Hematopoietic multipotent progenitor cell treated with erythropoietin and hydrocortisone succinate and interleukin-3 and kit ligand, for 17 days (in vitro differentiated cells): ENCODE measurements around the gene SERTM1.

ENCODE experiments used
- DNase-seq: peaks from one replicate; pipeline ENCODE4 v3.0.0-alpha.2; 2015; ENCODE audit warnings: low spot score

Gene SERTM1

GRCh38 chr13:36673838-36674326 is at the start of gene SERTM1:
Gene SERTM1, plus strand, starts transcription at chr13:36674020. Its CDS starts 21,059 bp downstream, at chr13:36695079.
- DNase-seq: no peak

- DNase-seq: no peak
Observed at GRCh38 chr13:36628377-36629056, 45.3 kb upstream of the SERTM1 start.

- no peak for DNase-seq
Observed at GRCh38 chr13:36629057-36629385, 44.8 kb upstream of the SERTM1 start.

GRCh38 chr13:36630181-36630803 is 43.5 kb upstream of the SERTM1 start:
- no peak for DNase-seq

GRCh38 chr13:36639610-36640009 is 34.2 kb upstream of the SERTM1 start:
- no peak for DNase-seq

GRCh38 chr13:36650611-36651010 is 23.2 kb upstream of the SERTM1 start:
- DNase-seq: no peak

GRCh38 chr13:36665630-36666029 is 8.2 kb upstream of the SERTM1 start:
- DNase-seq: no peak

GRCh38 chr13:36666477-36667229 is 7.2 kb upstream of the SERTM1 start:
- no peak for DNase-seq

- no peak for DNase-seq
Observed at GRCh38 chr13:36668316-36668715, 5.5 kb upstream of the SERTM1 start.

- no peak for DNase-seq
Observed at GRCh38 chr13:36673352-36673751, 468 bp upstream of the SERTM1 start.

GRCh38 chr13:36674337-36675212 is 755 bp downstream of the SERTM1 start:
- DNase-seq: no peak

- DNase-seq: no peak
Observed at GRCh38 chr13:36675213-36675536, 1.4 kb downstream of the SERTM1 start.

GRCh38 chr13:36680913-36681312 is 7.1 kb downstream of the SERTM1 start:
- DNase-seq: no peak

GRCh38 chr13:36681894-36682624 is 8.2 kb downstream of the SERTM1 start:
- DNase-seq: no peak

GRCh38 chr13:36683701-36684100 is 9.9 kb downstream of the SERTM1 start:
- no peak for DNase-seq

GRCh38 chr13:36685927-36686326 is 12.1 kb downstream of the SERTM1 start:
- no peak for DNase-seq

- no peak for DNase-seq
Observed at GRCh38 chr13:36696410-36697010, 22.7 kb downstream of the SERTM1 start.

- DNase-seq: no peak
Observed at GRCh38 chr13:36700170-36700569, 26.4 kb downstream of the SERTM1 start.

GRCh38 chr13:36706755-36707154 is 32.9 kb downstream of the SERTM1 start:
- no peak for DNase-seq

- no peak for DNase-seq
Observed at GRCh38 chr13:36709136-36709890, 35.5 kb downstream of the SERTM1 start.
